Cardiac muscle cell (in vitro differentiated cells and primary cell): ENCODE results near the gene RCAN3. TPM values are rescaled to one million over a fixed set of nuclear protein-coding genes. Genes with fewer than 3 reads are reported as not detected.

Source experiments
- DNase-seq, 2 donors: peaks; one replicate each; pipeline versions ENCODE4 v3.0.0 to v3.0.0-alpha.2; 2010 to 2017; ENCODE audit warnings: low read depth in 1 of 2, low spot score in 1 of 2
- H3K27ac ChIP-seq: fragments of 200-600 bp; sonication (generic); 2 replicates; pipeline ENCODE4 v1.5.1; 2016
- H3K27me3 ChIP-seq: fragments of 200-600 bp; sonication (generic); 2 replicates; pipeline ENCODE4 v1.6.0; 2016; ENCODE audit warnings: control low read depth
- H3K36me3 ChIP-seq: fragments of 200-600 bp; sonication (generic); 2 replicates; pipeline ENCODE4 v1.5.1; 2016; ENCODE audit warnings: control low read depth
- H3K4me1 ChIP-seq: fragments of 200-600 bp; sonication (generic); 2 replicates; pipeline ENCODE4 v1.8.1; 2017; ENCODE audit warnings: low read depth, mild to moderate bottlenecking, mixed run types
- H3K4me3 ChIP-seq: fragments of 200-600 bp; sonication (generic); 2 replicates; pipeline ENCODE4 v1.5.1; 2016; ENCODE audit warnings: mild to moderate bottlenecking
- H3K9me3 ChIP-seq: fragments of 200-600 bp; sonication (generic); 2 replicates; pipeline ENCODE4 v1.5.1; 2017; ENCODE audit warnings: low read depth, mild to moderate bottlenecking, control low read depth
- polyA plus RNA-seq: library from polyadenylated mRNA; unstranded; fragments of >200 nt; fragmentation: Nextera tagmentation; extraction: Ambion mirVana; gene quantifications from 2 replicates; pipeline ENCODE4 v1.2.1, GENCODE V29; 2016
- total RNA-seq: library from RNA; depleted of rRNA; stranded (reverse); fragments of >200 nt; gene quantifications from 2 replicates; pipeline ENCODE4 v1.2.3, GENCODE V29; 2016
- TF ChIP-seq, protein P1 (sequence below): IDR thresholded peaks from 2 replicates; pipeline ENCODE4 v1.5.1; 2012; ENCODE audit warnings: low read depth, mild to moderate bottlenecking, low read length

The RCAN3 gene
- total and polyA plus RNA-seq, 2 experiments from 2014 or later = 6.4 to 8.4 TPM

DNA sequence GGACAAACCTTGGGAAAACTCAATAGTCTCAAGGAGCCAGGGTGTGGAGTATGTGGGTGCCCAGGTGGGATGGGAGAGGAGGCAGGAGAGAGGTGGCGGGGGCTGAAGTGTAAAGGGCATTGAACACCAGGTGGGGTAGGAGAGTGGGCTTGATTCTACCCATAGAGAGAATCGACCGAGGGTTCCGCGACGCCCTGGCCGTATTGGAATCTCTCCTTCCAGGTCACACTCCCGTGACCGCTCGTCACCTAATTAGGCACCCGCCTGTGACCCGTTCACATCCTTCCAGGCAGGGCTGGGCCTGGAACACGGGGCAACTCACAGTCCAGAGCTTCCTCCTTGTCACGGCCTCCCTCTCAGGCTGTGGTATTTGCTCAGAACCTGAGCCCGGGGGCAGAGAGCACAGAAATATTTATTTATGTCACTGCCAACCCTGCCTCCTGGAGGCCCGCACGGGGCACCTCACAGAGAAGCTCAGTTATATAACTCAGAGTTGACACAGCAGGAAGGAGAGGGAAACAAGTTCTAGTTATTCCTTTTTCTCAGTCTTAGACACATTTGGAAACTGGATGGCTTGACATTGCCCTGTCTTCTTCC is 65.3 kb downstream of the RCAN3 start:
- no peak for DNase-seq
- H3K9me3 ChIP-seq = no peaks in the 10 kb centered on the region
- TF ChIP-seq, protein P1, sequence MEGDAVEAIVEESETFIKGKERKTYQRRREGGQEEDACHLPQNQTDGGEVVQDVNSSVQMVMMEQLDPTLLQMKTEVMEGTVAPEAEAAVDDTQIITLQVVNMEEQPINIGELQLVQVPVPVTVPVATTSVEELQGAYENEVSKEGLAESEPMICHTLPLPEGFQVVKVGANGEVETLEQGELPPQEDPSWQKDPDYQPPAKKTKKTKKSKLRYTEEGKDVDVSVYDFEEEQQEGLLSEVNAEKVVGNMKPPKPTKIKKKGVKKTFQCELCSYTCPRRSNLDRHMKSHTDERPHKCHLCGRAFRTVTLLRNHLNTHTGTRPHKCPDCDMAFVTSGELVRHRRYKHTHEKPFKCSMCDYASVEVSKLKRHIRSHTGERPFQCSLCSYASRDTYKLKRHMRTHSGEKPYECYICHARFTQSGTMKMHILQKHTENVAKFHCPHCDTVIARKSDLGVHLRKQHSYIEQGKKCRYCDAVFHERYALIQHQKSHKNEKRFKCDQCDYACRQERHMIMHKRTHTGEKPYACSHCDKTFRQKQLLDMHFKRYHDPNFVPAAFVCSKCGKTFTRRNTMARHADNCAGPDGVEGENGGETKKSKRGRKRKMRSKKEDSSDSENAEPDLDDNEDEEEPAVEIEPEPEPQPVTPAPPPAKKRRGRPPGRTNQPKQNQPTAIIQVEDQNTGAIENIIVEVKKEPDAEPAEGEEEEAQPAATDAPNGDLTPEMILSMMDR = no peak
- no peaks in the 10 kb centered on the region for H3K36me3 ChIP-seq
- no peak overlapping the region for H3K27ac ChIP-seq
- peaks cover 4% of the 10 kb centered on the region for H3K4me1 ChIP-seq
- no peak overlapping the region for H3K4me3 ChIP-seq
- no peaks in the 10 kb centered on the region for H3K27me3 ChIP-seq

DNA sequence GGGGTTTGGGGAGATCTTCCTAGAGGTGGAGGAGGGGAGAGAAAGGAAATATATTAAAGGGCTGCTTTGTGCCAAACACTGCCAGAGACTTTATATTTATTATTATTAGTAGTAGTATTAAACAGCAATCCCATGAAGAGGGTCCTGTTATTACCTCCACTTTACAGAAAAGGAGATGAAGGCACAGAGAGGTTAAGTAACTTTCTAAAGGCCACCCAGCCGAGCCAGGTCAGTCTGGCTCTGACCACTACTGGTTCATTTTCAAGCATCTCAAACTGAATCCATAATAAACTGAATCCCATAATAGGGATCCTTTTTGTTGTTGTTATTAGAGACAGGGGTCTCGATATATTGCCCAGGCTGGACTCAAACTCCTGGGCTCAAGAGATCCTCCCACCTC is 65.8 kb downstream of the RCAN3 start:
- Histone ChIP-seq H3K27ac (no peak overlapping the region), H3K27me3 (no peaks in the 10 kb centered on the region), H3K9me3 (no peaks in the 10 kb centered on the region), H3K4me3 (no peak overlapping the region), H3K36me3 (no peaks in the 10 kb centered on the region), H3K4me1 (peaks cover 4% of the 10 kb centered on the region)
- TF ChIP-seq, protein P1 = no peak
- no peak for DNase-seq

DNA sequence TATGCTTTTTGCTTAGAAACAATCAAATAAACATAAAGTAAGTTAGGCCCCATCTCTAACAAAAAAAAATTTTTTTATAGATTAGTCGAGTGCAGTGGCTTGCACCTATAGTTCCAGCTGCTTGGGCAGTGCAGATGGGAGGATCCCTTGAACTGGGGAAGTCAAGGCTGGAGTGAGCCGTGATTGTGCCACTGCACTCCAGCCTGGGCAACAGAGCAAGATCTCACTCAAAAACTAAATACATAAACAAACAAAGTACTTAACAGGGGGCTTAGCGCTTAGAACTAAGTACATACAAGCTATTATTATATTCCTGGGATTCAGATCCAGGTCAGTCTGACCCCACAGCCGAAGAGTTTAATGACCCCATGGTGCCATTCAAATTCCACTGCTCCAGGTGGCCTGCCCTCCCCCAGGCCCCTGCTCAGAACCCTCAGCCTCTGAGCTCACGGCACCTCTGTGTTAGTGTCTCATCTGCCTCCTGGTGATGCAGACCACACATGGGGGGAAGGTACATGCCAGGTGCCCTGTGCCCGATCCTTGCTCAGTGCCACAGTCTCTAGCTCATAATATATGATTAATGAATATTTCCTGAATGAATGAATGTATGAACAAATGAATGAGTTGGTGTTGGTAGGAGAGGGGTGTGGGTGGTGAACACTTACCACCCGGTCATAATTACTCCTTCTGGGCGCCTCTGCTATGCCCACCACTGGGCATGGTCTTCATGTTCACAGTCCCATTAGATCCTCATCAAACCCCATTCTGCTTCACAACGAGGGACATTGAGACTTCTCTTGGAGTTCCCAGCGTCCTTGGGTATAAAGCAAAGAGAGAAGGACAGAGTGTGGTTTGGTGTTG is 67.9 kb downstream of the RCAN3 start:
- peaks cover 4% of the 10 kb centered on the region for H3K4me1 ChIP-seq
- no peak overlapping the region for H3K27ac ChIP-seq
- DNase-seq = no peak
- TF ChIP-seq, protein P1 = no peak
- no peaks in the 10 kb centered on the region for H3K36me3 ChIP-seq
- no peaks in the 10 kb centered on the region for H3K27me3 ChIP-seq
- no peaks in the 10 kb centered on the region for H3K9me3 ChIP-seq
- H3K4me3 ChIP-seq = no peak overlapping the region

GRCh38 chr1:24572301-24572700 is 69.7 kb downstream of the RCAN3 start:
- TF ChIP-seq, protein P1 = no peak
- no peak overlapping the region for H3K27ac ChIP-seq
- no peaks in the 10 kb centered on the region for H3K9me3 ChIP-seq
- no peaks in the 10 kb centered on the region for H3K27me3 ChIP-seq
- no peaks in the 10 kb centered on the region for H3K36me3 ChIP-seq
- DNase-seq = no peak
- H3K4me1 ChIP-seq = no peaks in the 10 kb centered on the region
- no peak overlapping the region for H3K4me3 ChIP-seq

GRCh38 chr1:24575905-24576587 is 73.4 kb downstream of the RCAN3 start:
- Histone ChIP-seq H3K9me3 (no peaks in the 10 kb centered on the region), H3K4me1 (no peaks in the 10 kb centered on the region), H3K36me3 (no peaks in the 10 kb centered on the region), H3K27me3 (no peaks in the 10 kb centered on the region), H3K27ac (no peak overlapping the region), H3K4me3 (no peak overlapping the region)
- no peak for DNase-seq
- TF ChIP-seq, protein P1 = no peak
